ENCODE measurements around the gene SARNP. TPM values are rescaled to one million over a fixed set of nuclear protein-coding genes. Genes with fewer than 3 reads are reported as not detected.
A peak's percentile ranks its signal among the peaks of the same experiment; 100 is the strongest.

Gene SARNP
- total and polyA plus RNA-seq, 10 of the 15 experiments (the other 5 are each of a cell fraction or from before 2014, with no cell fraction given), result 77.6 to 445 (median 188) TPM

DNA sequence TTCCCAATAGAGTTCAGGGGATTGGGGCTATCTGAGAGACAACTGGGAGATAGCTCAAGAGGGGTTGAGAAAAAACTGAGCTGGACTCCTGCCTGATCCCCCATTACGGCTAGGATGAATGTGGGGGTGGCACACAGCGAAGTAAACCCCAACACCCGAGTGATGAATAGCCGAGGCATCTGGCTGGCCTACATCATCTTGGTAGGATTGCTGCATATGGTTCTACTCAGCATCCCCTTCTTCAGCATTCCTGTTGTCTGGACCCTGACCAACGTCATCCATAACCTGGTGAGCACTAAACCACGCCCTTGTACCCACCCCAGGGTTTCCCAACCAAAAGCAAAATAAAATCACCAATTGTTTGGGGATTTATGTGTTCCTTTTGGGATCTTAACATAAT, 1.4 kb upstream of the SARNP start (continued):
- no peak for TF ChIP-seq MEF2A (IDR thresholded peaks at IDR 0.05; ENCODE audit: insufficient read depth, low read depth, low read length)
- no peak for TF ChIP-seq FOS (IDR thresholded peaks at IDR 0.05; ENCODE audit: borderline replicate concordance, extremely low read depth, insufficient read length)

DNA sequence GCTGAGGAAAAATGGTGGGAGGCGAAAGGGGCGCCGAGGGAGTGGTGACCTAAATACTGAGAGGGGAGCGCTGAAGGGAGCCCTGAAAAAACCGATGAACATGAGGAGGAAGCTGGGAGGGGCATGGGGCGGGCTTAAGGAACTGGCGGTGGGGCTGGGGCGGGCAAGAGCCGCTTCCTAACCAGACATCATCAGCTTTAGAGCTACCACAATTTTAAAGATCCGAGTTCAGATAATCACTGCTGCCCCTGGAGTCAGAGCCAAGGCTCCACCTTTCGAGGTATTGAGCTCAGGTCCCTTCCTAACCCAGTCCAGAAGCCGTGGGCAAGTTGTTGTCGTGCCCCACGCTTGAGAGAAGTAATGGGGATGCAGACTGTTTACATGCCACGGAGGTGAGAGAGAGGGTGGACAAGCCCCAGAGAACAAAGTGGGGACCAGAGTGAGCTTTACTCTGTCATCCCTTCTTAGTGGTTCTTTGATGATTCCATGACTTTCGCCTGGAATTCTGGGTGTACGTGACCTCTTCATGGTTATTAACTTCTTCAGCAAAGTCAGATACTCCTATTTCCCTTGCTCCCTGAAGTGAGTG, 710 bp upstream of the SARNP start:
- Histone ChIP-seq H3K4me3 (peak overlapping the region; percentile 81), H3K27ac (ENCODE audit: control insufficient read depth, insufficient read depth) (peak overlapping the region; percentile 38), H4K20me1 (ENCODE audit: control insufficient read depth, insufficient read depth) (no peaks in the 10 kb centered on the region), H3K79me2 (ENCODE audit: control insufficient read depth, insufficient read depth, low read length) (peaks cover 52% of the 10 kb centered on the region), H3K9ac (ENCODE audit: control insufficient read depth, insufficient read depth, low read length) (peak overlapping the region; percentile 72), H3K9me3 (replicated peaks; ENCODE audit: control insufficient read depth, insufficient read depth, low read length) (no peaks in the 10 kb centered on the region), H3K4me1 (ENCODE audit: control insufficient read depth, insufficient read depth, low read length) (peaks cover 10% of the 10 kb centered on the region; the same call in 1 of the 2 replicates), H3K36me3 (ENCODE audit: control insufficient read depth in 2 of 2, insufficient read depth in 2 of 2, low read length in 1 of 2) (peaks cover 5 to 32% of the 10 kb centered on the region in 2 experiments), H2AFZ (ENCODE audit: control insufficient read depth, low read depth, low read length) (peak overlapping the region; percentile 92), H3K27me3 (replicated peaks in 1 of 2; ENCODE audit: control insufficient read depth in 2 of 2, insufficient read depth in 2 of 2, low read length in 1 of 2) (no peaks in the 10 kb centered on the region), H3K4me2 (ENCODE audit: control insufficient read depth, insufficient read depth) (peak overlapping the region; percentile 58)
- BruUV-seq (replicated peaks), result TSS peak; percentile 79
- DNase-seq (ENCODE audit: low read depth, low spot score), result no peak
- RAD21 ChIA-PET (ENCODE audit: unreplicated experiment), result interaction anchor here (0.7 to 4.2 kb wide), 22 partner anchors 8 to 404 kb away, joined by 3 to 36 read pairs (median 5); partner anchors contain the start of genes CD63, DGKA, DNAJC14 and GDF11
- SMC1A ChIA-PET (ENCODE audit: uncharacterized antibody, unreplicated experiment), result interaction anchor here (0.9 to 6.4 kb wide), 22 partner anchors 8 to 405 kb away, joined by 3 to 41 read pairs (median 4); partner anchors contain the start of genes DNAJC14, GDF11, PYM1 and RAB5B
- no peak for TF ChIP-seq STAT3 (IDR thresholded peaks at IDR 0.05; ENCODE audit: low read depth, low read length)
- peak; percentile 35 for TF ChIP-seq BACH1 (IDR thresholded peaks at IDR 0.05; ENCODE audit: borderline replicate concordance)
- no peak for TF ChIP-seq POU2F2 (IDR thresholded peaks at IDR 0.05; ENCODE audit: borderline replicate concordance, low read depth, low read length)
- TF ChIP-seq GABPA (IDR thresholded peaks at IDR 0.05; ENCODE audit: low read depth), result peak; percentile 62; the same call in 1 of the 2 replicates
- TF ChIP-seq LARP7 (IDR thresholded peaks at IDR 0.05), result 0 out of 2 replicates have a peak, but pooled peaks have one; percentile 63
- 0 out of 2 replicates have a peak, but pooled peaks have one; percentile 18 for TF ChIP-seq RUNX3 (IDR thresholded peaks at IDR 0.05; ENCODE audit: low read length)
- TF ChIP-seq SIN3A (IDR thresholded peaks at IDR 0.05; ENCODE audit: low read depth, low read length), result 0 out of 2 replicates have a peak, but pooled peaks have one; percentile 2
- TF ChIP-seq, protein P1, sequence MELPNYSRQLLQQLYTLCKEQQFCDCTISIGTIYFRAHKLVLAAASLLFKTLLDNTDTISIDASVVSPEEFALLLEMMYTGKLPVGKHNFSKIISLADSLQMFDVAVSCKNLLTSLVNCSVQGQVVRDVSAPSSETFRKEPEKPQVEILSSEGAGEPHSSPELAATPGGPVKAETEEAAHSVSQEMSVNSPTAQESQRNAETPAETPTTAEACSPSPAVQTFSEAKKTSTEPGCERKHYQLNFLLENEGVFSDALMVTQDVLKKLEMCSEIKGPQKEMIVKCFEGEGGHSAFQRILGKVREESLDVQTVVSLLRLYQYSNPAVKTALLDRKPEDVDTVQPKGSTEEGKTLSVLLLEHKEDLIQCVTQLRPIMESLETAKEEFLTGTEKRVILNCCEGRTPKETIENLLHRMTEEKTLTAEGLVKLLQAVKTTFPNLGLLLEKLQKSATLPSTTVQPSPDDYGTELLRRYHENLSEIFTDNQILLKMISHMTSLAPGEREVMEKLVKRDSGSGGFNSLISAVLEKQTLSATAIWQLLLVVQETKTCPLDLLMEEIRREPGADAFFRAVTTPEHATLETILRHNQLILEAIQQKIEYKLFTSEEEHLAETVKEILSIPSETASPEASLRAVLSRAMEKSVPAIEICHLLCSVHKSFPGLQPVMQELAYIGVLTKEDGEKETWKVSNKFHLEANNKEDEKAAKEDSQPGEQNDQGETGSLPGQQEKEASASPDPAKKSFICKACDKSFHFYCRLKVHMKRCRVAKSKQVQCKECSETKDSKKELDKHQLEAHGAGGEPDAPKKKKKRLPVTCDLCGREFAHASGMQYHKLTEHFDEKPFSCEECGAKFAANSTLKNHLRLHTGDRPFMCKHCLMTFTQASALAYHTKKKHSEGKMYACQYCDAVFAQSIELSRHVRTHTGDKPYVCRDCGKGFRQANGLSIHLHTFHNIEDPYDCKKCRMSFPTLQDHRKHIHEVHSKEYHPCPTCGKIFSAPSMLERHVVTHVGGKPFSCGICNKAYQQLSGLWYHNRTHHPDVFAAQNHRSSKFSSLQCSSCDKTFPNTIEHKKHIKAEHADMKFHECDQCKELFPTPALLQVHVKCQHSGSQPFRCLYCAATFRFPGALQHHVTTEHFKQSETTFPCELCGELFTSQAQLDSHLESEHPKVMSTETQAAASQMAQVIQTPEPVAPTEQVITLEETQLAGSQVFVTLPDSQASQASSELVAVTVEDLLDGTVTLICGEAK (IDR thresholded peaks at IDR 0.05; ENCODE audit: borderline replicate concordance), result peak; percentile 53; the same call in 1 of the 2 replicates
- TF ChIP-seq BMI1 (IDR thresholded peaks at IDR 0.05; ENCODE audit: borderline replicate concordance), result no peak
- peak; percentile 13 for TF ChIP-seq KLF5 (IDR thresholded peaks at IDR 0.05; ENCODE audit: partially characterized antibody)
- TF ChIP-seq, protein P2, sequence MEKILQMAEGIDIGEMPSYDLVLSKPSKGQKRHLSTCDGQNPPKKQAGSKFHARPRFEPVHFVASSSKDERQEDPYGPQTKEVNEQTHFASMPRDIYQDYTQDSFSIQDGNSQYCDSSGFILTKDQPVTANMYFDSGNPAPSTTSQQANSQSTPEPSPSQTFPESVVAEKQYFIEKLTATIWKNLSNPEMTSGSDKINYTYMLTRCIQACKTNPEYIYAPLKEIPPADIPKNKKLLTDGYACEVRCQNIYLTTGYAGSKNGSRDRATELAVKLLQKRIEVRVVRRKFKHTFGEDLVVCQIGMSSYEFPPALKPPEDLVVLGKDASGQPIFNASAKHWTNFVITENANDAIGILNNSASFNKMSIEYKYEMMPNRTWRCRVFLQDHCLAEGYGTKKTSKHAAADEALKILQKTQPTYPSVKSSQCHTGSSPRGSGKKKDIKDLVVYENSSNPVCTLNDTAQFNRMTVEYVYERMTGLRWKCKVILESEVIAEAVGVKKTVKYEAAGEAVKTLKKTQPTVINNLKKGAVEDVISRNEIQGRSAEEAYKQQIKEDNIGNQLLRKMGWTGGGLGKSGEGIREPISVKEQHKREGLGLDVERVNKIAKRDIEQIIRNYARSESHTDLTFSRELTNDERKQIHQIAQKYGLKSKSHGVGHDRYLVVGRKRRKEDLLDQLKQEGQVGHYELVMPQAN (conservative IDR thresholded peaks at IDR 0.05), result peak; percentile 57; the same call in 1 of the 2 replicates
- no peak for TF ChIP-seq TCF3 (IDR thresholded peaks at IDR 0.05; ENCODE audit: borderline replicate concordance, insufficient read depth, low read depth, low read length)
- in situ Hi-C loops (cut with MboI), result no loop called here
- peak; percentile 64 for ATAC-seq
- no peak for FAIRE-seq
- POLR2A ChIA-PET, result interaction anchor here (0.8 to 6.5 kb wide), 21 partner anchors 10 to 541 kb away, joined by 3 to 103 read pairs (median 5); partner anchors contain the start of genes CD63, DGKA, DNAJC14 and PA2G4
- WGBS (ENCODE audit: insufficient coverage, insufficient replicate concordance, low lambda C conversion rate, missing lambda C conversion rate), result under 1% methylated on average over 17 of the region's 17 CpGs
- intact Hi-C loops (cut with micrococcal nuclease; ENCODE audit: unreplicated experiment), result no loop called here
- CTCF ChIA-PET, result interaction anchor here (0.6 to 7.2 kb wide), 22 partner anchors 9 to 826 kb away, joined by 3 to 89 read pairs (median 5); partner anchors contain the start of genes DNAJC14, PA2G4, PYM1 and RAB5B

Measured in GM12878 (cell line).